Calu3 (cell line): ENCODE data around the gene CDH4. TPM values are rescaled to one million over a fixed set of nuclear protein-coding genes. Genes with fewer than 3 reads are reported as not detected.

Source experiments
- BruUV-seq: library from RNA; stranded (reverse); fragments of 400-500 nt; replicated peaks from 2 replicates; lab custom pipeline; 2021; lab: Mats Ljungman, UMichigan
- CTCF ChIA-PET: fragments of 300-600 bp; sonication (Branson Sonifier 250); formaldehyde crosslinking; loops from one replicate; lab custom pipeline; 2022; ENCODE audit warnings: antibody characterized with exemption; lab: Charles Lee
- DNase-seq: peaks from one replicate; pipeline ENCODE4 v3.0.0; 2022
- H3K27ac Mint-ChIP-seq: one replicate; pipeline ENCODE4 v1.8.0; 2022; ENCODE audit warnings: mixed read lengths; ENCODE audit not compliant: unreplicated experiment
- H3K27me3 Mint-ChIP-seq: one replicate; pipeline ENCODE4 v1.8.0; 2022; ENCODE audit warnings: mixed read lengths; ENCODE audit not compliant: unreplicated experiment
- H3K36me3 Mint-ChIP-seq: one replicate; pipeline ENCODE4 v1.8.0; 2022; ENCODE audit warnings: mild to moderate bottlenecking, moderate library complexity, mixed read lengths; ENCODE audit not compliant: insufficient read depth, unreplicated experiment
- H3K4me1 Mint-ChIP-seq: one replicate; pipeline ENCODE4 v1.8.0; 2022; ENCODE audit warnings: mild to moderate bottlenecking, low read depth, mixed read lengths; ENCODE audit not compliant: unreplicated experiment
- H3K4me3 Mint-ChIP-seq: one replicate; pipeline ENCODE4 v1.8.0; 2022; ENCODE audit warnings: mild to moderate bottlenecking, low read depth, moderate library complexity, mixed read lengths; ENCODE audit not compliant: unreplicated experiment
- H3K9me3 Mint-ChIP-seq: one replicate; pipeline ENCODE4 v1.8.0; 2022; ENCODE audit warnings: low read depth, mixed read lengths; ENCODE audit not compliant: unreplicated experiment
- CTCF ChIP-seq: fragments of 200-600 bp; IDR thresholded peaks from one replicate; pipeline ENCODE4 v1.8.0; 2022; ENCODE audit warnings: antibody characterized with exemption; ENCODE audit not compliant: unreplicated experiment
- intact Hi-C: fragments of 100-400 bp; cut with micrococcal nuclease; formaldehyde crosslinking; loops from one replicate; pipeline ENCODE4 v1.10.0; 2022; ENCODE audit not compliant: unreplicated experiment
- total RNA-seq: library from RNA; stranded (reverse); gene quantifications from 2 replicates; pipeline ENCODE4 v1.2.3, GENCODE V29; 2022

CDH4 gene
- total RNA-seq, 1 experiment from 2014 or later: not detected

DNA sequence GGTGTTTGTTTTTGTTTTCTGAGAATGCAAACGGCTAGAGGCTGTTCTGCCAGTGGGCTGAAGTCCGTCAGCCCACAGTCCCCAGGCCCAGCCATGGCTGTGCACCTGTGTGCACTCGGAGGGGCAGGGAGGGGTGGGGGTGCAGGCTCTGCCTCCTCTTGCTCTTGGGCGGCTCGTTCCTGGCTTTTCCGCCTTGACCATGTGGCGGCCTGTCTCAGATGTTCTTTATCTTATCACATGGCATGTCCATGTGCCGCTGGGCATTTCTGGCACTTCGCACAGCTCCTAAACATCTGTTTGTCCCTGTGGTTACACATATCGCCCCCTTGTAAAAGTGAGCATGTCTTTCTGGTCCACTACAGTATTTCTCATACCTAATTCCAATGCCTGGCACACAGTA is 137.0 kb downstream of the CDH4 start:
- H3K27ac Mint-ChIP-seq: no peak overlapping the region
- H3K27me3 Mint-ChIP-seq: no peaks in the 10 kb centered on the region
- TF ChIP-seq CTCF: no peak
- no peak for DNase-seq
- CTCF ChIA-PET: no interaction called here
- BruUV-seq: no TSS peak
- no peaks in the 10 kb centered on the region for H3K36me3 Mint-ChIP-seq
- H3K9me3 Mint-ChIP-seq: peaks cover 16% of the 10 kb centered on the region
- H3K4me1 Mint-ChIP-seq: no peaks in the 10 kb centered on the region
- H3K4me3 Mint-ChIP-seq: no peak overlapping the region
- intact Hi-C loops: no loop called here

DNA sequence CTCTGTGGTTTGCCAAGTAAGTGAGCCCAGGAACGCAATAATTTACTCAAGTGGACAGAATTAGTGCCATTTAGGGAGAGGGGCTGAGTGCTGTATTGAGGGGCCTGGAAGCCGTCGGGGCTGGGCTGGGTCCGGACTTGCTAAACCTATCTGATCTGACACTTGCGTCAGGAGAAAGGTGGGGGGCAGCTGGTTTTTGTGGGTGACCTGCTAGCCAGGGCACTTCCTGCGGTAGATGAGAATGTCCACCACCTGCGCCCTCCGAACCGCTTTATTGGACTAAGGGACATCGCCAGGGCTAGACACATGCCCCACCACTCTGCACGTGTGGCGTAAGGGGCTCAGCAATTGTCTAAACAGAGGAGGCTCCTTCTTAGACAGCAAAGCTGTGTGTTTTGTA is 139.1 kb downstream of the CDH4 start:
- BruUV-seq: no TSS peak
- intact Hi-C loops: no loop called here
- H3K27ac Mint-ChIP-seq: no peak overlapping the region
- no peak for TF ChIP-seq CTCF
- H3K9me3 Mint-ChIP-seq: peaks cover 10% of the 10 kb centered on the region
- CTCF ChIA-PET: no interaction called here
- no peaks in the 10 kb centered on the region for H3K27me3 Mint-ChIP-seq
- H3K4me3 Mint-ChIP-seq: no peak overlapping the region
- DNase-seq: no peak
- H3K4me1 Mint-ChIP-seq: no peaks in the 10 kb centered on the region
- no peaks in the 10 kb centered on the region for H3K36me3 Mint-ChIP-seq

- intact Hi-C loops: no loop called here
- no TSS peak for BruUV-seq
- H3K4me1 Mint-ChIP-seq: no peaks in the 10 kb centered on the region
- no peaks in the 10 kb centered on the region for H3K36me3 Mint-ChIP-seq
- no peak overlapping the region for H3K4me3 Mint-ChIP-seq
- H3K27me3 Mint-ChIP-seq: no peaks in the 10 kb centered on the region
- H3K27ac Mint-ChIP-seq: no peak overlapping the region
- CTCF ChIA-PET: no interaction called here
- peaks cover 10% of the 10 kb centered on the region for H3K9me3 Mint-ChIP-seq
- no peak for TF ChIP-seq CTCF
- DNase-seq: no peak
Measured at GRCh38 chr20:61391812-61392520, 139.9 kb downstream of the CDH4 start.

DNA sequence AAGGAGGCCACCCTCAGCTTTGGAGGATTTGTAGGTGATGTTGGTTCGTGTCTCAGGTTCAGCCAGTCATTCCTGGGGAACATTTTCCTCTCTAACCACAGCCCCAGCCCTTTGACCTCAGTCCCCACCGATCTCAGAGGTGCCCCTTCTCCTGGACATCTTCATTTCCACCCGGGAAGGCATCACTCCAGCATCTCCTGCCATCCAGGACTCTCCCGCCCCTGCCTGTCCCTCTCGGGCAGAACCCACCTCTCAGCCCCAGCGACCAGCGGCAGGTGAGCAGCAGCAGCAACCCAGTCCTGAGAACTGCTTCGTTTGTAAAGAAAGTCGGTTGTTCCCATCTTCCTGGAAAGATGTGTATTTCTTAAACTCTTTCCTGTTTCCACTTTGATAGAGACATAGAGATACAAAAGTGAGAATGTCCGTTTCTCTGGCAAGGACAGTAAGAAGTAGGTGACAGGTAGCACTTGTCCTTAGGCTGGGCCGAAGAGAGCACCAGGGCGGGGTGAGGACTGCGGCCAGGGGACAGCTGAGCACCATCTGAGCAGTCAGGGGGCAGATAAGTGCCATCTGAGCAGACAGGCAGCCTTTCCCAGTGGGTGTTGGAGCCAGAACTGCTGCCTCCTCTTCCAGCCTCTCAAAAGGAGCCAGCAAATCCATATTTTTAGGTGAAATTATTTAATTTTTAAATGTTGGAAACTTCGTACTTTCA is 142.2 kb downstream of the CDH4 start:
- BruUV-seq: no TSS peak
- intact Hi-C loops: no loop called here
- Mint-ChIP-seq H3K27ac (no peak overlapping the region), H3K27me3 (no peaks in the 10 kb centered on the region), H3K9me3 (peaks cover 7% of the 10 kb centered on the region), H3K4me1 (no peaks in the 10 kb centered on the region), H3K36me3 (no peaks in the 10 kb centered on the region), H3K4me3 (no peak overlapping the region)
- CTCF ChIA-PET: no interaction called here
- no peak for TF ChIP-seq CTCF
- no peak for DNase-seq
